ENCODE data around the gene ROCK2.

Gene ROCK2

GRCh38 chr2:11132036-11132671 lies 212.3 kb downstream of the ROCK2 start:
- TF ChIP-seq CTCF (IDR thresholded peaks at IDR 0.05; ENCODE audit: extremely low read depth, missing control alignments) = no peak

GRCh38 chr2:11131166-11131920 lies 213.1 kb downstream of the ROCK2 start:
- DNase-seq (ENCODE audit: low spot score) = no peak
- no peak for TF ChIP-seq CTCF (IDR thresholded peaks at IDR 0.05; ENCODE audit: extremely low read depth, missing control alignments)

More at GRCh38 chr2:11132036-11132671, 212.3 kb downstream of the ROCK2 start:
- no peak for DNase-seq (ENCODE audit: low spot score)

All from GM20000 (cell line).